DLD1 (cell line): Measurements from ENCODE around the gene CEBPZOS.

ENCODE experiments used
- in situ Hi-C: cut with HindIII; loops from 2 replicates; pipeline ENCODE4 v1.10.0; 2017; ENCODE audit warnings: low sequenced_read_pairs

Gene CEBPZOS

GRCh38 chr2:37231241-37232130 is 35.2 kb downstream of the CEBPZOS start, which contains the start of the genes CEBPZ and NDUFAF7:
TSS of gene CEBPZ (minus strand) at chr2:37231596. CDS start at chr2:37231567, 29 bp downstream.
TSS of gene NDUFAF7 (plus strand) at chr2:37231658. CDS start at chr2:37231706, 48 bp downstream.
- in situ Hi-C loops: no loop called here

GRCh38 chr2:37232131-37232933 is 36.0 kb downstream of the CEBPZOS start:
- in situ Hi-C loops: no loop called here

- in situ Hi-C loops: no loop called here
Measured at GRCh38 chr2:37243435-37243834, 47.1 kb downstream of the CEBPZOS start.

- in situ Hi-C loops: no loop called here
Measured at GRCh38 chr2:37244017-37244416, 47.7 kb downstream of the CEBPZOS start.

- in situ Hi-C loops: no loop called here
Measured at GRCh38 chr2:37244755-37245154, 48.5 kb downstream of the CEBPZOS start.

GRCh38 chr2:37246205-37246604 is 49.9 kb downstream of the CEBPZOS start:
- in situ Hi-C loops: no loop called here

- in situ Hi-C loops: no loop called here
Measured at GRCh38 chr2:37250869-37251740, 54.8 kb downstream of the CEBPZOS start.
